Stimulated activated CD4-positive, alpha-beta T cell treated with anti-CD3 and anti-CD28 coated beads, TNF-alpha, amount 100 ng/mL, for 4 hours (primary cell): ENCODE results near the gene CFAP77.

Experiments
- DNase-seq, 3 experiments: peaks; one replicate each; pipeline ENCODE4 v3.0.0-alpha.2; 2020; ENCODE audit warnings: low read depth in 3 of 3

CFAP77 gene

GRCh38 chr9:132488626-132489025 lies 78.6 kb downstream of the CFAP77 start:
- DNase-seq: no peak

DNA sequence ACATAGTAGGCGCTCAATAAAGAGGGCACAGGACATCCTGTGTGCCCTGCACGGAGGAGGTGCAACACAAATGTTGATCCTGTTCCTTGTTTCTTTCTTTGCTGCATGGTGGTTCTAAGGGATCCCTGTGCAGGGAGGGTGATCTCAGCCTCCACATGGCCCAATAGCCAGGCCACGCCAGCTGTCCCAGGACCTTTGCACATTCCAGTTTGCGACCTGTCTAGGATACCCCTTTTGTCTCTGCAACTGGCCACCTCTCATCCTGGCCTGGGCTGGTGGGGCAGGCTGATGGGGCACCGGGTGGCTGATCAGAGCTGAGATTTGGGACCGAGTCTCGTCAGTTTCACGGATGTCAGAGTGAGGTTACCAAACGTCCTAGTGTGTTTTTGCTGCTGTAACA lies 79.5 kb downstream of the CFAP77 start:
- DNase-seq: no peak

- DNase-seq: no peak
Observed at GRCh38 chr9:132494857-132495256, 84.8 kb downstream of the CFAP77 start.

DNA sequence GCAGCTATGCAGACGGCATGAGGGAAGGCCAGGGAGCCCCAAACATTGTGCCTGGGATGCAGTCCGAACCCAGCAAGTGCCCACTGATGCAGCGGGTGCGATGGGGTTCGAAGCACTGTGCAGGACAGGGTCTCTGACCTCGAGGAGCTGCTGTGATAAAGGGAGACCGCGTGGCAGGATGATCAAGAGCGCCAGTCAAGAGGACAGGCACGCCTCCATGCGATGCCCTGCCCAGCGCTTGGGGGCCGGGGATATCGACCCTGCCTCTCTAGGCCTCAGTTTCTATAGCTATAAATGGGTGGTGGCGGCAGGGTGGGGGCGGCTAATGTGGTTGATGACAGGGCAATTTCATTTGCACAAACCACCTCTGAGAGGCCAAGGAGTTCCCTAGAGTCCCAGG lies 87.7 kb downstream of the CFAP77 start:
- no peak for DNase-seq

DNA sequence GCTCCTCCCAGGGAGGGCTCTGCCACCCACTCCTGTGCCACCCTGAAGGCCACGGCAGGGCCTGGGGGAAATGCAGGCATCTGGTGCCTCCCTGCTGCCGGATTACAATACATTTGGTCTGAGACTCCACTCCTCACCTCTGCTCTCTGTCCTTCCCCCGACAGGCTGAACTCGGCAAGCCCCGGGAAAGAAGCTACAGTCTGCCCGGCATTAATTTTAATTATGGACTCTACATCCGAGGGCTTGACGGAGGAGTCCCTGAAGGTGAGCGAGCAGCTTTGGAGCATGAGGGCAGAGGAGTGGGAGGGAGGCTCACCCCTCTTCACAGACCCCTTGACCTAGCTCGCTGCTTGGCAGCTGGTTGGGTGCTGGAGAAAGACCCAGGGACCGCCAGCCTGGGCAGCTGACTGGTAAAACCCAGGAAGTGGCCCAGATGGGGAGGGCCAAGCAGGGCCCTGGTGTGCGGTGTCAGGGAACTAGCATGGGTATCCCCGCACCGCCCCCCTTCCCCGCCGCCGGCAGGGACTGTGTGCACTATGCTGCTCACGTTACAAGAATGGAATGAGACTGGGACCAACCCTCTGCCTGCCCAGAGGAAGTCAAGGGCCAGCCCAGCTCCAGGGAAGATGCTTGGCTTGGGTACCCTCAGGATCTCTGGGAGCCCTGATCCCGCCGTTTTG lies 88.7 kb downstream of the CFAP77 start:
- no peak for DNase-seq

DNA sequence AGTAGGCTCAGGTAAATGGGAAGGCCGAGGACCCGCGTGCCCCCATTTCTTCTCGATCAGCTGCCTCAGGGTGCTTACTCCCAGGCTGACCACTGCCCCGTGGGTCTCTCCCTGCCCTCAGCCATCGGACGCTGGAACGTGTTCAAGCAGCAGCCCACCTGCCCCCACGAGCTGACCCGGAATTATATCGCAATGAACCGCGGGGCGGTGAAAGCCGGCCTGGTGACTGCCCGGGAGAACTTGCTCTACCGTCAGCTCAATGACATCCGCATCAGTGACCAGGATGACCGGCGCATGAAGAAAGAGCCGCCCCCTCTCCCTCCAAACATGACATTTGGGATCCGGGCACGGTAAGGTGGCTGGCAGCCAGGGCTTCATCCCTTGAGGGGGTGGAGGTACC lies 89.2 kb downstream of the CFAP77 start:
- DNase-seq: no peak

GRCh38 chr9:132500193-132500592 lies 90.2 kb downstream of the CFAP77 start:
- no peak for DNase-seq

DNA sequence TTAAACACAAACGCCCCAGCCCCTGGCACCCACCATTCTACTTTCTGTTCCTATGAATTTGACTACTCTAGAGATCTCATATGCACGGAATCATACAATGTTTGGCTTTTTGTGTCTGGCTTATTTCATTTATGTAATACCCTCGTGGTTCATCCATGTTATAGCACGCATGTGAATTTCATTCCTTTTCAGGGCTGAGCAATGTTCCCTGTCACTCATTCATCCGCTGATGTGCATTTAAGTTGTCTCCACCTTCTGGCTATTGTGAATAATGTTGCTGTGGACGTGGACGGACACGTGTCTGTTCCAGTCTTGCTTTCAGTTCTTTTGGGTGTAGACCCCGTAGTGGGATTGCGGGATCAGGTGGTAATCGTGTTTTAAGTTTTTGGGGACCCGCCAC lies 92.5 kb downstream of the CFAP77 start:
- DNase-seq: no peak

- DNase-seq: no peak
Observed at GRCh38 chr9:132503116-132503515, 93.1 kb downstream of the CFAP77 start.

GRCh38 chr9:132504488-132504887 lies 94.5 kb downstream of the CFAP77 start:
- no peak for DNase-seq

GRCh38 chr9:132505991-132506655 lies 96.1 kb downstream of the CFAP77 start:
- DNase-seq: no peak

GRCh38 chr9:132506977-132507669 lies 97.1 kb downstream of the CFAP77 start:
- DNase-seq: no peak

DNA sequence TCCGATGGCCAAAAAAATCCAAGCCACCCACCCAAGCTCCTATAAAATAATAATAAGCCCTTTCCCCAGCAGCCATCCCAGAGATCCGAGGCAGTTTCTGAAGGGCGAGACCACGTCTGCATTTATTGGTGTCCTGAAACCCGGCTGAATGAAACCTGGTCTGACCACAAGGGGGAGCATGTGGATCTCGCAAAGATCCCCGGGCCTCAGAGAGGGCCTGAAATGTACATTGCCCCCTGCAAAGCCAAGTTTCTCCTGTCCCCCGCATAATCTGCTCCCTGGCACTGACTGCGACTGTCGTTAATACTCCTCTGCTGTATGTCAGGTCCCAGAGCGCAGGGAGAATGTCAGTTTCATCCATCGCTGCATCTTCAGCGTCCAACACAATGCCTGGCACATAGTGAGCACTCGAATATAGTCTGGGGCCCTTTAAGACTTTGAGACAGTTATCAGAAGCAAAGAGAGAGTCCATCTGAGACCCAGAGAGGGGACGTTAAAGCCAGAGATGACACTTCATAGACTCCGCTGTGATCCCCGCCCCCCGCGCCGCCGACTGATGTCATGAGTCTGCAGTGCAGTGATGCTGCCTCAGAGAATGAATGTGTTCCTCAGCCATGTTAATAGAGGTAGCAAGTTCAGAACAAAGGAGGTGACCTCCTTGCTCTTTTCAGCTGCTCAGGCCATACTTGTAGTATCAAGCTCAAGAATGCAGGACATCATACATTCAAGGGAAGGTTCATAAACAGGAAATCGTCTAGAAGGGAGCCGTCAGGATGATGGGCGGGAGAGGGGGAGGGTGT lies 97.9 kb downstream of the CFAP77 start:
- DNase-seq: peak; percentile 38 to 43 (median 41)

DNA sequence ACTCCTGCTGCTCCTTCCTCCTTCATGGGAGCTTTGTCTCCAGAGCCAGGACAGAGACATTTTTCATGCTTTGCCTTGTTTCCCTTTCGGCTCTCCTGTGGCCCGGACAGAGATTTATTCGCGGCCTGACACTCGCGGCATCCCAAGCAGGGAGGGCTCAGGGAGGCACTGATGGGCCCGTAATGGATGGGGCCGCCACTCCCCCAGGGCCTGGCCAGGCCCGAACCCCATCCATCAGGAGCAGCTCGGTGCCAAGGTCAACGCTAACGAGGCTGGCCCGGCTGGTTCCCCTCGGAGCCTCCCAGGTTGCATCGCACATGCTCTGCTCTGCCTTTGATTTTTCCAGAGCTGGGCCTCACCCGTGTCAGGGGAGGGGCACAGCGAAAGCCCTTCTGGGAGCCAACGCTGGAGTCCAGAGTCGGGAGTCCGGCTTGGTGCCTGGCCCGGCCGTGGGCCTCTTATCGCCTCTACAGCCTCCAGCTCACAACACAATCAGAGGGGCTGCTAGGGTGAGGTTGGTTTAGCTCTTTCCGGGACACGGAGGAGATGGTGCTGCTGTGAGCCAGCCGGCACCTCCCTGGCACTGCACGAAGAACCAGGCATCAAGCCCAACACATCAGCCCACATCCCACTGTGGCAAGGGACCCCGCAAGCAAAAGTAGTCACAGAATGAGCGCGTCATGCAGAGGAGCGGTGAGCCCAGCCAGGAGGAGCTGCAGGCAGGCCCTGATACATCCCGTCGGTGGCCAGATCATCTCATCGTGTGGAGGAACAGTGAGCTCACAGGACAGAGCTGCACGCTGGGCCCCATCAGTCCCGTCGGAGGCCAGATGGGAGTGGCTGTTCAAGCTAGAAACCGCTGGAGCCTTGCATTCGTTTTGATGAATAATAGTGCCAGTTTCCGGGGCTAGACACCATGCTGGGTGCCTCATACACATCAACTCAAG lies 100.2 kb downstream of the CFAP77 start:
- no peak for DNase-seq

- DNase-seq: no peak
Observed at GRCh38 chr9:132511191-132511999, 101.4 kb downstream of the CFAP77 start.

- DNase-seq: no peak
Observed at GRCh38 chr9:132513416-132513815, 103.4 kb downstream of the CFAP77 start.

GRCh38 chr9:132514011-132514744 lies 104.2 kb downstream of the CFAP77 start:
- DNase-seq: no peak

DNA sequence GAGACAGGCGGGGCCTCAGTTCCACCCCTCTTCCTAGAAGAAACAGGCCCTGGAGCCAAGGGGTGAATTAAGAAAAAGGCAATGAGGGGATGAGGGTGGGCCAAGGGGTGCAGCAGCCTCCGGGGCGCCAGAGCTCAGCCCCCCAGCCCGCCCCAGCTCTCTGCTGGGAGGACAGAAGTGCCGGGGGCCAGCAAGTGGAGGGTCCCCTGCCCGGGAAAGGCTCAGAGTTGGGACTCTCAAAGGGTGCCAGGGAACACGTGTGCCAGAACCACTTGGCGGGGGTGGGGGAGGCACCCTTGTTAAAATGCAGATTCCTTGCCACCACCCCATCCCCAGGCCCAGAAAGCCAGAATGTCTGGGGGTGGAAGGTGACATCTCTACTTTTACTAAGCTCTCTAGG lies 104.8 kb downstream of the CFAP77 start:
- no peak for DNase-seq

DNA sequence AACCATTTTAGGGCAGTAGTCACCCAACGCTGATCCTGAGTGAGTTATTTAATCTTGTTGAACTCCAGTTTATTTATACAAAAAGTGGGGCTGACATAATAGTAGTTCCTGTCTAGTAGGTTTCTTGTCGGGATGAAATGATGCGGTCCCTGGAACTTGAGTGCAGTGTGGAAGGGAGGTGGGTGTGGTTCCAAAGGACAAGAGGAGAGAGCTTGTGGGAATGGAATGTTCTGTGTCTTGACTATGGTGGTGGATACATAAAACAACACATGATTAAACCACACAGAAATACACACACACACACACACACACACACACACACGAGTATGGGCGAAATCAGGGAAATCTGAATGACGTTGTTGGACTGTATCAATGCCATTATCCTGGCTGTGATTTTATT lies 106.3 kb downstream of the CFAP77 start:
- no peak for DNase-seq

GRCh38 chr9:132516911-132517310 lies 106.9 kb downstream of the CFAP77 start:
- DNase-seq: no peak
